Keratinocyte (primary cell): ENCODE results near the gene MYRIP.

ENCODE experiments used
- EZH2 ChIP-seq: IDR thresholded peaks from one replicate; pipeline ENCODE4 v1.6.1; 2012; ENCODE audit warnings: inconsistent platforms, mild to moderate bottlenecking, low read length, moderate library complexity
- TF ChIP-seq, protein P1 (sequence below), 3 experiments: IDR thresholded peaks in 1 of 3; conservative IDR thresholded peaks in 1 of 3; optimal IDR thresholded peaks in 1 of 3; 2 replicates in 2 of 3; 3 replicates in 1 of 3; pipeline versions ENCODE3 to v1.5.1; 2011; ENCODE audit warnings: low read length in 3 of 3, mild to moderate bottlenecking in 3 of 3, moderate library complexity in 2 of 3, control low read depth in 1 of 3, inconsistent platforms in 1 of 3; ENCODE audit not compliant: insufficient read depth in 2 of 3; ENCODE audit errors: extremely low read depth in 1 of 3

DNA sequence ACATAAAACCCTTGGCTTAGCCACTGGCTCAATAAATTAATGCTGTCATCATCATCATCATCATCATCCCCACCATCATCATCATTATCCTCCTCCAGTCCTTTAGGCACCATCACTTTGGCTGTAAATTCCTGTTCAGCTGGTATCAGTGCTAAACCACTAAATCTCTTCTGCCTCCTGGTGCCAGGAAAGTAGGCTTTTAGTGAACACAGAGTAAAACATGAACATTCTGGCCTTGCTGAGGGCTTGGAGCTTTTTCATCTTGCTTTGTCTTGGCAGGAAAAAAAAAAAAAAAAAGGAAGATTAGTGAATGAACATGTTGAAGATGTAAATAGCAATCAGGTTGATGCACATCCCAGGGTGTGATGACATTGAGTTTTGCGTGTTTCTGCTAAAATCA is 432.8 kb downstream of the MYRIP start:
- TF ChIP-seq, protein P1, sequence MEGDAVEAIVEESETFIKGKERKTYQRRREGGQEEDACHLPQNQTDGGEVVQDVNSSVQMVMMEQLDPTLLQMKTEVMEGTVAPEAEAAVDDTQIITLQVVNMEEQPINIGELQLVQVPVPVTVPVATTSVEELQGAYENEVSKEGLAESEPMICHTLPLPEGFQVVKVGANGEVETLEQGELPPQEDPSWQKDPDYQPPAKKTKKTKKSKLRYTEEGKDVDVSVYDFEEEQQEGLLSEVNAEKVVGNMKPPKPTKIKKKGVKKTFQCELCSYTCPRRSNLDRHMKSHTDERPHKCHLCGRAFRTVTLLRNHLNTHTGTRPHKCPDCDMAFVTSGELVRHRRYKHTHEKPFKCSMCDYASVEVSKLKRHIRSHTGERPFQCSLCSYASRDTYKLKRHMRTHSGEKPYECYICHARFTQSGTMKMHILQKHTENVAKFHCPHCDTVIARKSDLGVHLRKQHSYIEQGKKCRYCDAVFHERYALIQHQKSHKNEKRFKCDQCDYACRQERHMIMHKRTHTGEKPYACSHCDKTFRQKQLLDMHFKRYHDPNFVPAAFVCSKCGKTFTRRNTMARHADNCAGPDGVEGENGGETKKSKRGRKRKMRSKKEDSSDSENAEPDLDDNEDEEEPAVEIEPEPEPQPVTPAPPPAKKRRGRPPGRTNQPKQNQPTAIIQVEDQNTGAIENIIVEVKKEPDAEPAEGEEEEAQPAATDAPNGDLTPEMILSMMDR (optimal IDR thresholded peaks at IDR 0.05 in 1 of 3, IDR thresholded peaks at IDR 0.05 in 1 of 3, conservative IDR thresholded peaks at IDR 0.05 in 1 of 3; ENCODE audit: extremely low read depth in 1 of 3, insufficient read depth in 2 of 3, low read length in 3 of 3), result no peak
- TF ChIP-seq EZH2, result no peak
